SK-N-SH (cell line): ENCODE data around the gene PDE6D. TPM values are rescaled to one million over a fixed set of nuclear protein-coding genes. Genes with fewer than 3 reads are reported as not detected.

Experiments
- CTCF ChIA-PET: fragments of 300-600, 350-600 bp; formaldehyde crosslinking; extraction: SDS; loops from one replicate; lab custom pipeline; 2021; lab: Yijun Ruan, JAX
- POLR2A ChIA-PET: fragments of 350-600 bp; sonication (Branson Sonifier 250); formaldehyde crosslinking; extraction: SDS; loops from one replicate; lab custom pipeline; 2020; ENCODE audit warnings: antibody characterized with exemption, inconsistent platforms; lab: Yijun Ruan, JAX
- DNase-seq: peaks from one replicate; pipeline ENCODE4 v3.0.0; 2012
- H2AFZ ChIP-seq: fragments of 200-600 bp; sonication (generic); 2 replicates; pipeline ENCODE4 v1.8.1; 2016; ENCODE audit warnings: antibody characterized with exemption, mild to moderate bottlenecking, low read depth
- H3F3A ChIP-seq: fragments of 200-600 bp; sonication (generic); replicated peaks from 2 replicates; pipeline ENCODE3; 2016; ENCODE audit warnings: antibody characterized with exemption, mild to moderate bottlenecking; ENCODE audit not compliant: insufficient read depth
- H3K27ac ChIP-seq, 2 experiments: fragments of 200-500 bp in 1 of 2; fragments of 200-600 bp in 1 of 2; sonication (Bioruptor generic) in 1 of 2; sonication (generic), shearing (Covaris generic) in 1 of 2; 2 replicates each; pipeline versions ENCODE4 v1.5.1 to v1.6.1; 2014 to 2016; ENCODE audit warnings: low read depth in 2 of 2, inconsistent platforms in 1 of 2, low read length in 1 of 2, mild to moderate bottlenecking in 1 of 2, mixed read lengths in 1 of 2
- H3K27me3 ChIP-seq: fragments of 200-600 bp; sonication (generic), shearing (Covaris generic); 2 replicates; pipeline ENCODE4 v1.6.1; 2016; ENCODE audit warnings: mixed run types; ENCODE audit not compliant: insufficient read depth
- H3K36me3 ChIP-seq, 2 experiments: fragments of 200-500 bp in 1 of 2; fragments of 200-600 bp in 1 of 2; sonication (Bioruptor generic) in 1 of 2; sonication (generic) in 1 of 2; replicated peaks in 1 of 2; 2 replicates each; pipeline versions ENCODE3 to v1.5.1; 2014 to 2016; ENCODE audit warnings: low read length in 1 of 2, mild to moderate bottlenecking in 1 of 2; ENCODE audit not compliant: insufficient read depth in 2 of 2, control insufficient read depth in 1 of 2
- H3K4me1 ChIP-seq, 2 experiments: fragments of 200-500 bp in 1 of 2; fragments of 200-600 bp in 1 of 2; sonication (Bioruptor generic) in 1 of 2; sonication (generic), shearing (Covaris generic) in 1 of 2; 2 replicates each; pipeline versions ENCODE4 v1.5.1 to v1.6.1; 2014 to 2016; ENCODE audit warnings: low read depth in 1 of 2, low read length in 1 of 2, mixed run types in 1 of 2; ENCODE audit not compliant: insufficient read depth in 2 of 2, control insufficient read depth in 1 of 2
- H3K4me2 ChIP-seq: fragments of 200-600 bp; sonication (generic), shearing (Covaris generic); 2 replicates; pipeline ENCODE4 v1.6.1; 2017; ENCODE audit warnings: mixed run types
- H3K4me3 ChIP-seq, 2 experiments: fragments of 200-500 bp in 1 of 2; fragments of 200-600 bp in 1 of 2; sonication (Bioruptor generic) in 1 of 2; sonication (generic), shearing (Covaris generic) in 1 of 2; 2 replicates each; pipeline versions ENCODE4 v1.5.1 to v1.8.1; 2014 to 2016; ENCODE audit warnings: low read depth in 2 of 2, inconsistent platforms in 1 of 2, low read length in 1 of 2, mild to moderate bottlenecking in 1 of 2, mixed read lengths in 1 of 2, moderate library complexity in 1 of 2
- H3K79me2 ChIP-seq: fragments of 200-600 bp; sonication (generic); 2 replicates; pipeline ENCODE4 v1.8.1; 2017; ENCODE audit warnings: mild to moderate bottlenecking; ENCODE audit not compliant: insufficient read depth
- H3K9ac ChIP-seq: fragments of 200-600 bp; sonication (generic); 2 replicates; pipeline ENCODE4 v1.6.1; 2017; ENCODE audit warnings: mixed run types
- H3K9me2 ChIP-seq: fragments of 200-600 bp; sonication (generic); 2 replicates; pipeline ENCODE4 v1.6.1; 2017; ENCODE audit warnings: mixed run types
- H3K9me3 ChIP-seq: fragments of 200-600 bp; sonication (generic); 2 replicates; pipeline ENCODE4 v1.6.1; 2017; ENCODE audit warnings: mixed run types, mild to moderate bottlenecking, moderate library complexity
- H4K20me1 ChIP-seq: fragments of 200-600 bp; sonication (generic); 2 replicates; pipeline ENCODE4 v1.6.1; 2017; ENCODE audit warnings: mild to moderate bottlenecking, mixed run types; ENCODE audit not compliant: insufficient read depth
- ELF1 ChIP-seq: IDR thresholded peaks from 2 replicates; pipeline ENCODE4 v1.4.0; 2012
- EP300 ChIP-seq, 2 experiments: IDR thresholded peaks; 2 replicates each; pipeline versions ENCODE4 v1.4.0 to v1.6.1; 2012; ENCODE audit warnings: borderline replicate concordance in 1 of 2, low read depth in 1 of 2, low read length in 1 of 2
- EZH2phosphoT487 ChIP-seq: fragments of 200-600 bp; sonication (generic); IDR thresholded peaks from 2 replicates; pipeline ENCODE4 v1.6.1; 2017; ENCODE audit warnings: low read depth, mixed run types, mild to moderate bottlenecking, antibody characterized with exemption, moderate library complexity, borderline replicate concordance
- GABPA ChIP-seq: IDR thresholded peaks from 2 replicates; pipeline ENCODE4 v1.4.0; 2012; ENCODE audit warnings: low read depth, mild to moderate bottlenecking
- JUND ChIP-seq: IDR thresholded peaks from 2 replicates; pipeline ENCODE4 v1.4.0; 2012
- MXI1 ChIP-seq: IDR thresholded peaks from 2 replicates; pipeline ENCODE4 v1.6.1; 2012; ENCODE audit warnings: mild to moderate bottlenecking, low read depth, low read length, improper control_type of control experiment
- NFIC ChIP-seq: IDR thresholded peaks from 2 replicates; pipeline ENCODE4 v1.4.0; 2012; ENCODE audit warnings: borderline replicate concordance
- NRF1 ChIP-seq: IDR thresholded peaks from 2 replicates; pipeline ENCODE4 v1.6.1; 2012; ENCODE audit warnings: low read depth, mild to moderate bottlenecking, low read length
- POLR2AphosphoS5 ChIP-seq: IDR thresholded peaks from 2 replicates; pipeline ENCODE4 v1.6.1; 2012; ENCODE audit warnings: low read depth, low read length
- RAD21 ChIP-seq: IDR thresholded peaks from 2 replicates; pipeline ENCODE4 v1.6.1; 2012; ENCODE audit warnings: mild to moderate bottlenecking, low read length
- RCOR1 ChIP-seq: fragments of 150-350 bp; IDR thresholded peaks from 2 replicates; pipeline ENCODE4 v1.6.1; 2017; ENCODE audit warnings: antibody characterized with exemption, low read length
- REST ChIP-seq: IDR thresholded peaks from 2 replicates; pipeline ENCODE4 v1.6.1; 2012; ENCODE audit warnings: mild to moderate bottlenecking, low read depth, low read length, moderate library complexity
- RFX5 ChIP-seq: IDR thresholded peaks from 2 replicates; pipeline ENCODE4 v1.6.1; 2012; ENCODE audit warnings: mild to moderate bottlenecking, improper control_type of control experiment, low read length
- RXRA ChIP-seq: IDR thresholded peaks from 2 replicates; pipeline ENCODE4 v1.4.0; 2012; ENCODE audit warnings: low read depth, mild to moderate bottlenecking, borderline replicate concordance
- SIN3A ChIP-seq: IDR thresholded peaks from 2 replicates; pipeline ENCODE4 v1.6.1; 2012; ENCODE audit warnings: low read depth, mild to moderate bottlenecking, low read length, moderate library complexity, borderline replicate concordance
- TAF1 ChIP-seq: IDR thresholded peaks from 2 replicates; pipeline ENCODE4 v1.6.1; 2012; ENCODE audit warnings: low read depth, mild to moderate bottlenecking, low read length, moderate library complexity, borderline replicate concordance
- TCF12 ChIP-seq: IDR thresholded peaks from 2 replicates; pipeline ENCODE4 v1.4.0; 2012
- USF1 ChIP-seq: IDR thresholded peaks from 2 replicates; pipeline ENCODE4 v1.4.0; 2012; ENCODE audit warnings: low read depth, borderline replicate concordance
- YY1 ChIP-seq: IDR thresholded peaks from 2 replicates; pipeline ENCODE4 v1.4.0; 2012; ENCODE audit warnings: low read depth, mild to moderate bottlenecking
- whole genome bisulfite sequencing: methylation state at CpG from one replicate; pipeline ENCODE4 v1.1.6; 2017; ENCODE audit warnings: low lambda C conversion rate; 5-methylcytosine and 5-hydroxymethylcytosine counted together
- polyA plus RNA-seq, 3 experiments: library from polyadenylated mRNA; depleted of rRNA; stranded (reverse); fragments of >200 nt; gene quantifications; 2 replicates each; pipeline ENCODE4 v1.2.3, GENCODE V29; 2012
- TF ChIP-seq, protein P1 (sequence below): fragments of 150-350 bp; IDR thresholded peaks from 2 replicates; pipeline ENCODE4 v1.6.1; 2016; ENCODE audit warnings: mild to moderate bottlenecking, low read depth, low read length
- TF ChIP-seq, protein P2 (sequence below): IDR thresholded peaks from 2 replicates; pipeline ENCODE4 v1.4.0; 2012; ENCODE audit warnings: low read depth

PDE6D gene
- polyA plus RNA-seq, 1 of the 3 experiments (the other 2 are of a cell fraction): 33.9 TPM

DNA sequence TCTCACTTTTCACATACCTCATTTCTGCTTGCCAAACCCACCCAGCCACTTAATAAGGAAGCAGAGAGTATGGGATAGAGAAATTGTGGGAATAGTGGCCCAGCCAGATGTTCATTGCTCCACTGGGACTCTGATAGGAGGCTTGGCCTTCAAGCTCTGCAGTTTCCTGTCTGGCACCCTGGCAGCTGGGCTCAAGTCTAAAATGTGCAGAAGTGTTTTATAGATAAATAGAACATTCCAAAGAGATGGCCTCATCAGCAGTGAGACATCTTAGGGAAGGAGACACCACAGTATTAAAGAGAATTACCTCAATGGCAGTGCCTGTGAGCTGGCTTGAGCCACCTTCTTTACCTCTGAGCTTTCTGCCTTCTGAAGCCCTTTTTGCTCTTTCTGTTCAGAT lies 29.8 kb upstream of the PDE6D start (continued):
- TF ChIP-seq TCF12: no peak; the same call in 1 of the 2 replicates

- 75% methylated on average over 2 of the region's 2 CpGs for WGBS
- CTCF ChIA-PET: interaction anchor here (1.0 to 1.5 kb wide), 3 partner anchors 11 to 99 kb away, joined by 3 to 7 read pairs (median 3); no protein-coding TSS in a partner anchor
Measured at GRCh38 chr2:231807020-231807419, 25.9 kb upstream of the PDE6D start.

More at GRCh38 chr2:231807020-231807419, 25.9 kb upstream of the PDE6D start:
- H3K4me2 ChIP-seq: no peak overlapping the region
- no peaks in the 10 kb centered on the region for H3K9me3 ChIP-seq
- peaks cover 20 to 62% of the 10 kb centered on the region in 2 experiments for H3K36me3 ChIP-seq
- peaks cover 5% of the 10 kb centered on the region for H3F3A ChIP-seq
- no peak for TF ChIP-seq NRF1
- no peak for TF ChIP-seq EP300 (IDR thresholded peaks at IDR 0.05; ENCODE audit: borderline replicate concordance in 1 of 2, low read depth in 1 of 2, low read length in 1 of 2)
- no peak for TF ChIP-seq YY1
- TF ChIP-seq POLR2AphosphoS5: no peak
- no peak for TF ChIP-seq JUND
- no peak for TF ChIP-seq RXRA
- TF ChIP-seq RFX5: no peak
- TF ChIP-seq RAD21: no peak
- TF ChIP-seq, protein P1, sequence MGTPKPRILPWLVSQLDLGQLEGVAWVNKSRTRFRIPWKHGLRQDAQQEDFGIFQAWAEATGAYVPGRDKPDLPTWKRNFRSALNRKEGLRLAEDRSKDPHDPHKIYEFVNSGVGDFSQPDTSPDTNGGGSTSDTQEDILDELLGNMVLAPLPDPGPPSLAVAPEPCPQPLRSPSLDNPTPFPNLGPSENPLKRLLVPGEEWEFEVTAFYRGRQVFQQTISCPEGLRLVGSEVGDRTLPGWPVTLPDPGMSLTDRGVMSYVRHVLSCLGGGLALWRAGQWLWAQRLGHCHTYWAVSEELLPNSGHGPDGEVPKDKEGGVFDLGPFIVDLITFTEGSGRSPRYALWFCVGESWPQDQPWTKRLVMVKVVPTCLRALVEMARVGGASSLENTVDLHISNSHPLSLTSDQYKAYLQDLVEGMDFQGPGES: no peak
- no peak for TF ChIP-seq NFIC
- no peak for TF ChIP-seq EZH2phosphoT487
- no peak for TF ChIP-seq MXI1
- TF ChIP-seq USF1: no peak
- no peak for TF ChIP-seq REST
- no peak for TF ChIP-seq SIN3A
- no peak for TF ChIP-seq RCOR1
- no peak for TF ChIP-seq GABPA
- no peak for TF ChIP-seq ELF1
- TF ChIP-seq, protein P2, sequence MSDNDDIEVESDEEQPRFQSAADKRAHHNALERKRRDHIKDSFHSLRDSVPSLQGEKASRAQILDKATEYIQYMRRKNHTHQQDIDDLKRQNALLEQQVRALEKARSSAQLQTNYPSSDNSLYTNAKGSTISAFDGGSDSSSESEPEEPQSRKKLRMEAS: no peak
- no peak for TF ChIP-seq TAF1
- peaks cover 7% of the 10 kb centered on the region for H3K79me2 ChIP-seq
- H3K4me3 ChIP-seq: no peak overlapping the region
- POLR2A ChIA-PET: no interaction called here
- no peak overlapping the region for H3K27ac ChIP-seq
- H3K4me1 ChIP-seq: 0 out of 4 replicates have a peak, but pooled peaks cover 0 to 5% of the 10 kb centered on the region in 2 experiments
- H2AFZ ChIP-seq: no peak overlapping the region
- peaks cover 9% of the 10 kb centered on the region; the same call in 1 of the 2 replicates for H4K20me1 ChIP-seq
- H3K9me2 ChIP-seq: no peaks in the 10 kb centered on the region
- no peak overlapping the region for H3K9ac ChIP-seq
- no peaks in the 10 kb centered on the region for H3K27me3 ChIP-seq
- no peak for DNase-seq
